NOMO-1 treated with DMSO at 0.1 percent for 48 hours (cell line): ENCODE measurements around the gene IL9R.
"Not testable (repeated sequence)": the region's sequence is repeated elsewhere in the genome, so short reads cannot be mapped to it uniquely, and the experiment has no call there.

Experiments
- DNase-seq: peaks from one replicate; lab custom pipeline; 2025; ENCODE audit not compliant: unreplicated experiment; lab: John Stamatoyannopoulos, UW

Gene IL9R

GRCh38 chrX:155998116-155998515 is 620 bp downstream of the IL9R start:
- DNase-seq = no peak

DNA sequence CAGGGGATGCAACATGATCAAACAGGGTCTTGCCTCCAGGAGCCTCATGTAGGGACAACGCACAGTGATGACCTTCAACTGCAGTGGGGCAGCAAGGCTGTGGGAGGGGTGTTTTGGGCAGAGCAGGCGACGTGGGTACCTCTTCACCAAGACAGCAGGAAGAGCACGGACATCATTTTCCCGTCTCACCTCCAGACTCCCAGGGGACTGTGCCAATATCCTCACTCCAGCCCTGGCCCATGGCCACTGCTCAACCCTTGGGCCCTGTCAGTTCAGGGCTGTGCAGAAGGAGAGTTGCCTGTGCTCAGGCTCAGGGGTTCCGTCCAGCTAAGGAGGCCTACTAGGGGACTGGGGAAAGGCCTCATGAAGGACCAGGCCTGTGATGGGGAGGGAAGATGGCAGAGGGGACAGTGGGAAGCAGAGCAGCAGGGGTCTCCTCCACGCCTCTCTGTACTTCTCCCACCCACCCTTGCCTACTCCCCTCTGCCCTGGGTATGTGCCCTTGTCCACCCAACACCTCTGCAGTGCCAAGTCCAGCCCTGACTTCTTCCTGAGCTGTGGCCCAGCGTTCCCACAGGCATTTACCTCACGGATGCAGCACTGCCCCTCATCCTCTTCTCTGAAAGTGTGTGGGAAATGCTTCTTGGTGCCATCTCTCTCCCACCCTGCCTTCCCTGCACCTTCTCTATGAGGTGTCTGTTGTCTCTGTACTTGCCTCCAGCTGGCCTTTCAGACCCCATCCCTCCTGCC is 1.4 kb downstream of the IL9R start:
- no peak for DNase-seq

GRCh38 chrX:155999751-156000150 is 2.3 kb downstream of the IL9R start:
- not testable (repeated sequence) for DNase-seq

- no peak for DNase-seq
These were observed 2.9 kb downstream of the IL9R start for GRCh38 chrX:156000361-156000926.

- DNase-seq = no peak
These were observed 3.6 kb downstream of the IL9R start for GRCh38 chrX:156001001-156001666.

- DNase-seq = no peak
These were observed 4.1 kb downstream of the IL9R start for GRCh38 chrX:156001667-156002021.

DNA sequence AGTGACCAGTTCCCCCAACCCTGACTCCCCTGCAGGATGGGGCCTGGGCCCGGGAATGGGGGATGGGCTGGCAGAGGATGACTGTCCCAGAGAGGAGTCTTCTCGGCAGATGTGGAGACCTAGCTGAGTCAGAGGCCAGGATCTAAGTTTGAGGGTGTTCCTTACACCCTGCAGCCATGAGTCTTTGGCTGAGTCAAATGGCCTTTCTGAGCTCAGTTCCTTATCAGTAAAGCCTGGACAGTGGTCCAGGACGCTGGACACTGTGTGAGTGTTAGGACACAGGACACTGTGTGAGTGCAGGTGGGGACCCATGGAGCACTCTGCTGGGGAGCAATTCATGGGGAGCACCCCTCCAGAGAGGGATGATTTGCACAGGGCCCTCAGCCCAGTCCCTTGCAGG is 5.0 kb downstream of the IL9R start:
- DNase-seq = no peak

GRCh38 chrX:156003486-156004185 is 6.1 kb downstream of the IL9R start:
- DNase-seq = no peak

GRCh38 chrX:156004256-156004655 is 6.8 kb downstream of the IL9R start:
- no peak for DNase-seq

- DNase-seq = no peak
These were observed 7.2 kb downstream of the IL9R start for GRCh38 chrX:156004740-156005139.

GRCh38 chrX:156005144-156005543 is 7.6 kb downstream of the IL9R start:
- no peak for DNase-seq

- DNase-seq = not testable (repeated sequence)
These were observed 9.0 kb downstream of the IL9R start for GRCh38 chrX:156006468-156006867.

DNA sequence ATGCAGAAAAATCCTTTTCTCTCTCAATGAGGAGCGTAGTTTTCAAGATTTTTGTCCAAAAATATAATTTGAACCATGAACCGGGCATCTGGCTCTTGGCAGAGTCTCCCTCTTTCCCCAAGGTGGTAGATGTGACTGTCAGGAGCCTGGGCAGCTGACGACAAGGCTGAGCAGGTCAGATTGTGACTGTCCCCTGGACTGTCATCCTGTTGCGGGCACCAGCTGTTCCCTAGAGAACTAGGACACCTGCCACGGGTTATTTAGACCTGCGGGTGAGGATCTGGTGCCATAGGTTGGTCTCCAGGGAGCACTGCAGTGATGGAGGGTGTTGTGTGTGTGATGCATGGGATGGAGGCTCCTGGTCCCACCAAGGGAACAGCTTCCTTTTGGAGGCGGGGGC is 10.9 kb downstream of the IL9R start:
- not testable (repeated sequence) for DNase-seq

GRCh38 chrX:156008915-156009314 is 11.4 kb downstream of the IL9R start:
- no peak for DNase-seq

DNA sequence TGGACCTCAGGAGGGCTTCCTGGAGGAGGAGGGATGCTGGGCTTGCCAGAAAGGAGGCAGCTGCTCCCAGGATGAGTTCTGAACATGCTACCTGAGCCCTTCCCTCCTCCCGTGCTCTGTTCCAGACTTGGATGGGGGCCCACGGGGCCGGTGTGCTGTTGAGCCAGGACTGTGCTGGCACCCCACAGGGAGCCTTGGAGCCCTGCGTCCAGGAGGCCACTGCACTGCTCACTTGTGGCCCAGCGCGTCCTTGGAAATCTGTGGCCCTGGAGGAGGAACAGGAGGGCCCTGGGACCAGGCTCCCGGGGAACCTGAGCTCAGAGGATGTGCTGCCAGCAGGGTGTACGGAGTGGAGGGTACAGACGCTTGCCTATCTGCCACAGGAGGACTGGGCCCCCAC is 12.2 kb downstream of the IL9R start:
- DNase-seq = not testable (repeated sequence)

DNA sequence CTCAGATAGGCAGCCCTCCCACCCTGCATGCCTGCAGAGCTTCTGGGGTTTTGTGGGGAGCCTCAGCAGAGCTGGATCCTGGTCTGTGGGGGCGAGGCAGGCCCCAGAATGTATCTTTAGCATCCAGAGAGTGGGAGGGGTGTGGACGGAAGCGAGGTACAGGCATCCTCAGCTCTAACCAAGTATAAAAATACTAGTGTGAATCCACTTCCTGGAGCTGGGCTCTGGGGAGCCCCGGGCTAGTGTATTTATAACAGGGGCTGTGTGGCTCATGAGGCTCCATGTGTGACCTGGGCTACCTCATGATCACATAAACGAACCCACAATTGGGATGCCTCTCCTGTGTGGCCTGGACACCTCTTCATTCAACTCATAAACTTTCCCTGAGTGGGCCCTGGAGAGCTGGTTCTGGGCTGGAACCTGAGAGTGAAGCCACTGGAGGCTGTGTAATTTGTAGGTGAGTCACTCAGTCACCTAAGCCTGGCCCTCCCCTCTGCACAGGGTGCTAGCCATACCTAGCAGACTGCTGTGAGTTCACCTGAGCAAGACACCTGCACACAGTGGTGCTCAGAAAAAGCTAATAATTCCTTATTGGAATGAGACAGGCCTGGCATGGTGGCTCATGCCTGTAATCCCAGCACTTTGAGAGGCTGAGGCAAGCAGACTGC is 15.9 kb downstream of the IL9R start:
- not testable (repeated sequence) for DNase-seq

- DNase-seq = not testable (repeated sequence)
These were observed 22.4 kb downstream of the IL9R start for GRCh38 chrX:156019846-156020245.

DNA sequence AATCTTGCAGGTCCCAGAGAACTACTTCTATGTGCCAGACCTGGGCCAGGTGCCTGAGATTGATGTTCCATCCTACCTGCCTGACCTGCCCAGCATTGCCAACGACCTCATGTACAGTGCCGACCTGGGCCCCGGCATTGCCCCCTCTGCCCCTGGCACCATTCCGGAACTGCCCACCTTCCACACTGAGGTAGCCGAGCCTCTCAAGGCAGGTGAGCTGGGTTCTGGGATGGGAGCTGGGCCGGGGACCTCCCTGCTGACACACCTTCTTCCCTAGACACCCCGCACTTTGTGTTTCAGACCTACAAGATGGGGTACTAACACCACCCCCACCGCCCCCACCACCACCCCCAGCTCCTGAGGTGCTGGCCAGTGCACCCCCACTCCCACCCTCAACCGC is 25.5 kb downstream of the IL9R start:
- not testable (repeated sequence) for DNase-seq

GRCh38 chrX:156024949-156025492 is 27.5 kb downstream of the IL9R start:
- not testable (repeated sequence) for DNase-seq

- not testable (repeated sequence) for DNase-seq
These were observed 31.2 kb downstream of the IL9R start for GRCh38 chrX:156028653-156029237.
